OCI-LY3 (cell line): Measurements from ENCODE around the gene ACADVL.

Source experiments
- H2AFZ ChIP-seq: fragments of 200-600, 300-600 bp; shearing (Covaris generic); 2 replicates; pipeline ENCODE4 v1.6.0; 2014; ENCODE audit warnings: antibody characterized with exemption, low read depth, low read length
- H3K27ac ChIP-seq: fragments of 200-600, 300-600 bp; sonication (generic); 2 replicates; pipeline ENCODE4 v1.5.1; 2014; ENCODE audit warnings: mild to moderate bottlenecking, low read length, moderate library complexity, mixed read lengths
- H3K27me3 ChIP-seq: fragments of 200-600, 300-600 bp; sonication (generic); 2 replicates; pipeline ENCODE4 v1.6.1; 2014; ENCODE audit warnings: low read depth, low read length, mixed read lengths
- H3K36me3 ChIP-seq: fragments of 200-600, 300-600 bp; sonication (generic); replicated peaks from 2 replicates; pipeline ENCODE3; 2014; ENCODE audit warnings: low read depth, low read length, mixed read lengths
- H3K4me1 ChIP-seq: fragments of 300-600, 200-600 bp; sonication (generic); 2 replicates; pipeline ENCODE4 v1.6.1; 2014; ENCODE audit warnings: low read length, mixed read lengths
- H3K4me2 ChIP-seq: fragments of 200-600, 300-600 bp; sonication (generic); 2 replicates; pipeline ENCODE4 v1.6.1; 2014; ENCODE audit warnings: low read length, mixed read lengths
- H3K4me3 ChIP-seq: fragments of 300-600, 200-600 bp; sonication (generic); 2 replicates; pipeline ENCODE4 v1.5.1; 2014; ENCODE audit warnings: antibody characterized with exemption, mild to moderate bottlenecking, low read length, moderate library complexity
- H3K79me2 ChIP-seq: fragments of 300-600, 200-600 bp; shearing (Covaris generic); 2 replicates; pipeline ENCODE4 v1.6.1; 2014; ENCODE audit warnings: mild to moderate bottlenecking, low read length, mixed read lengths
- H3K9ac ChIP-seq: fragments of 300-600, 200-600 bp; shearing (Covaris generic); 2 replicates; pipeline ENCODE4 v1.6.0; 2014; ENCODE audit warnings: mild to moderate bottlenecking, low read length, moderate library complexity
- H3K9me3 ChIP-seq: fragments of 200-600, 300-600 bp; shearing (Covaris generic); 2 replicates; pipeline ENCODE4 v1.6.1; 2014; ENCODE audit warnings: low read length, mixed read lengths; ENCODE audit not compliant: insufficient read depth
- H4K20me1 ChIP-seq: fragments of 200-600, 300-600 bp; sonication (generic); 2 replicates; pipeline ENCODE4 v1.6.1; 2016; ENCODE audit warnings: low read length, mixed read lengths; ENCODE audit not compliant: insufficient read depth
- CTCF ChIP-seq: fragments of 200-600, 300-600 bp; sonication (generic); IDR thresholded peaks from 2 replicates; pipeline ENCODE4 v1.5.1; 2014; ENCODE audit warnings: antibody characterized with exemption, low read length, low read depth
- EZH2phosphoT487 ChIP-seq: fragments of 200-600 bp; shearing (Covaris generic); IDR thresholded peaks from 2 replicates; pipeline ENCODE4 v1.6.1; 2018; ENCODE audit warnings: antibody characterized with exemption, mixed run types, low read depth

Gene ACADVL

GRCh38 chr17:7233701-7234082 is 14.0 kb downstream of the ACADVL start:
- H3K9ac ChIP-seq = peak overlapping the region; percentile 90
- H4K20me1 ChIP-seq = peaks cover 11% of the 10 kb centered on the region
- peak overlapping the region; percentile 70 for H3K4me2 ChIP-seq
- peaks cover 13% of the 10 kb centered on the region for H3K36me3 ChIP-seq
- no peaks in the 10 kb centered on the region for H3K9me3 ChIP-seq
- peak overlapping the region; percentile 58 for H3K27ac ChIP-seq
- no peak overlapping the region for H2AFZ ChIP-seq
- no peaks in the 10 kb centered on the region for H3K27me3 ChIP-seq
- peaks cover 12% of the 10 kb centered on the region for H3K4me1 ChIP-seq
- peaks cover 61% of the 10 kb centered on the region for H3K79me2 ChIP-seq
- H3K4me3 ChIP-seq = peak overlapping the region; percentile 99
- TF ChIP-seq CTCF (no peak), EZH2phosphoT487 (no peak)

GRCh38 chr17:7234083-7234951 is 14.6 kb downstream of the ACADVL start, which contains the start of gene DVL2:
Gene DVL2, minus strand, starts transcription at chr17:7234517. Its CDS starts 255 bp downstream, at chr17:7234262.
- no peak for TF ChIP-seq CTCF
- no peak for TF ChIP-seq EZH2phosphoT487
- peak within 1 kb of the TSS; percentile 58 for H3K27ac ChIP-seq
- peak within 1 kb of the TSS; percentile 99 for H3K4me3 ChIP-seq
- H3K27me3 ChIP-seq = no peaks in the 10 kb centered on the region
- peaks cover 67% of the 10 kb centered on the region for H3K79me2 ChIP-seq
- H3K4me1 ChIP-seq = peaks cover 12% of the 10 kb centered on the region
- H2AFZ ChIP-seq = peak within 1 kb of the TSS; percentile 34; the same call in 1 of the 2 replicates
- H3K36me3 ChIP-seq = peaks cover 13% of the 10 kb centered on the region
- H3K9ac ChIP-seq = peak within 1 kb of the TSS; percentile 90
- H4K20me1 ChIP-seq = peaks cover 11% of the 10 kb centered on the region
- H3K9me3 ChIP-seq = no peaks in the 10 kb centered on the region
- peak within 1 kb of the TSS; percentile 80 for H3K4me2 ChIP-seq

GRCh38 chr17:7235693-7236665 is 16.2 kb downstream of the ACADVL start:
- no peaks in the 10 kb centered on the region for H3K9me3 ChIP-seq
- TF ChIP-seq CTCF = no peak
- no peak for TF ChIP-seq EZH2phosphoT487
- peaks cover 11% of the 10 kb centered on the region for H4K20me1 ChIP-seq
- H3K4me3 ChIP-seq = no peak overlapping the region
- H3K4me2 ChIP-seq = no peak overlapping the region
- peaks cover 64% of the 10 kb centered on the region for H3K79me2 ChIP-seq
- H2AFZ ChIP-seq = no peak overlapping the region
- no peaks in the 10 kb centered on the region for H3K27me3 ChIP-seq
- no peak overlapping the region for H3K27ac ChIP-seq
- H3K4me1 ChIP-seq = peaks cover 24% of the 10 kb centered on the region
- H3K36me3 ChIP-seq = peaks cover 13% of the 10 kb centered on the region
- no peak overlapping the region for H3K9ac ChIP-seq

GRCh38 chr17:7236808-7237207 is 17.1 kb downstream of the ACADVL start:
- Histone ChIP-seq H3K36me3 (peaks cover 13% of the 10 kb centered on the region), H3K79me2 (peaks cover 68% of the 10 kb centered on the region), H4K20me1 (peaks cover 11% of the 10 kb centered on the region), H3K4me2 (no peak overlapping the region), H3K4me3 (no peak overlapping the region), H3K9me3 (no peaks in the 10 kb centered on the region), H3K27ac (no peak overlapping the region; the same call in 1 of the 2 replicates), H2AFZ (no peak overlapping the region), H3K9ac (no peak overlapping the region), H3K27me3 (no peaks in the 10 kb centered on the region), H3K4me1 (peaks cover 30% of the 10 kb centered on the region)
- TF ChIP-seq CTCF (no peak), EZH2phosphoT487 (no peak)
